GM10266 (cell line): ENCODE results near the gene SRSF7.
"Not testable (repeated sequence)": the region's sequence is repeated elsewhere in the genome, so short reads cannot be mapped to it uniquely, and the experiment has no call there.

Experiments
- DNase-seq: peaks from one replicate; pipeline ENCODE4 v3.0.0; 2012; ENCODE audit errors: extremely low spot score
- TF ChIP-seq, protein P1 (sequence below): IDR thresholded peaks from 2 replicates; pipeline ENCODE4 v1.5.1; 2012; ENCODE audit warnings: mild to moderate bottlenecking, low read depth; ENCODE audit not compliant: control insufficient read depth, insufficient read depth; ENCODE audit errors: missing control alignments

SRSF7 gene

GRCh38 chr2:38718601-38719000, 32.6 kb downstream of the SRSF7 start:
- TF ChIP-seq, protein P1, sequence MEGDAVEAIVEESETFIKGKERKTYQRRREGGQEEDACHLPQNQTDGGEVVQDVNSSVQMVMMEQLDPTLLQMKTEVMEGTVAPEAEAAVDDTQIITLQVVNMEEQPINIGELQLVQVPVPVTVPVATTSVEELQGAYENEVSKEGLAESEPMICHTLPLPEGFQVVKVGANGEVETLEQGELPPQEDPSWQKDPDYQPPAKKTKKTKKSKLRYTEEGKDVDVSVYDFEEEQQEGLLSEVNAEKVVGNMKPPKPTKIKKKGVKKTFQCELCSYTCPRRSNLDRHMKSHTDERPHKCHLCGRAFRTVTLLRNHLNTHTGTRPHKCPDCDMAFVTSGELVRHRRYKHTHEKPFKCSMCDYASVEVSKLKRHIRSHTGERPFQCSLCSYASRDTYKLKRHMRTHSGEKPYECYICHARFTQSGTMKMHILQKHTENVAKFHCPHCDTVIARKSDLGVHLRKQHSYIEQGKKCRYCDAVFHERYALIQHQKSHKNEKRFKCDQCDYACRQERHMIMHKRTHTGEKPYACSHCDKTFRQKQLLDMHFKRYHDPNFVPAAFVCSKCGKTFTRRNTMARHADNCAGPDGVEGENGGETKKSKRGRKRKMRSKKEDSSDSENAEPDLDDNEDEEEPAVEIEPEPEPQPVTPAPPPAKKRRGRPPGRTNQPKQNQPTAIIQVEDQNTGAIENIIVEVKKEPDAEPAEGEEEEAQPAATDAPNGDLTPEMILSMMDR, result no peak
- DNase-seq, result no peak

DNA sequence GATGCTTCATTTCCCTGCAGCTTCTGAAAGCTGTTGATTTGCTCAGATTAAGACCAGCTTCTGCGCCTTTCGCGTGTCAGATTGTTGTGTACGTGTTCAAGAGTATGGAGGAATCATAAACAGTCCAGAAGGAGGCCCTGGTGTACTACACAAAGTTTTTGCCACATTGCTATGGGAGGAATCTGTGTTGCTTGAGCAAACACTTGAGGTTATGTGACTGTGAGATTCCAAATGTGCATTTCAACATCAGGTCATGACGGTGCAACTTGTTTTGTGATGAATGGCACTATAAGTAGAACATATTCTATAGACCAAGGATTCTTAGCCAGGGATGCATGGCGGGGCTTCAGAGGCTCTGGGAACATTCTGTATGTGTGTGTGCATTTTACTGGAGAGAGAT, 35.0 kb downstream of the SRSF7 start:
- TF ChIP-seq, protein P1, result no peak
- DNase-seq, result no peak

- DNase-seq, result not testable (repeated sequence)
These were observed 36.2 kb downstream of the SRSF7 start for GRCh38 chr2:38714941-38715340.

- no peak for DNase-seq
- TF ChIP-seq, protein P1, result no peak
These were observed 37.8 kb downstream of the SRSF7 start for GRCh38 chr2:38713338-38713737.

DNA sequence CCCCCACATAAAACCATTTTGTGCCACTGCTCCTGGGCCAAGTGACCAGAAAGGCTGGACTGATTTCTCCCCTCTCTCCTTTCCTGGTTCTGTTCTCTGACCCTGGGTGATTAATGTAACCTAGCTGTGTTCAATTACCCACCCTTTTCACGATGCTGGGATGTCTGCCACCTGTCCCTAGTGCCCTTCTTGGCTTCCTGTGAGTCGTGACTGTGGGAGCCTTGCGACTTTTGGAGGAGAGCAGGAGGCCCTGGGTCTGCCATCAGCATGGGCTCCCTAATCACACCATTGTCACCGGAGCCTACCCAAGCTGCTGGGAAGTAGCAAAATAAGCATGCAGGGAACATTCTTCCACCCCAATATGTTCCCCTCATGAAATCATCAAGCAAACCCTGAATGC, 38.3 kb downstream of the SRSF7 start:
- no peak for DNase-seq
- TF ChIP-seq, protein P1, result no peak

GRCh38 chr2:38712413-38712812, 38.7 kb downstream of the SRSF7 start:
- DNase-seq, result no peak
- TF ChIP-seq, protein P1, result no peak

DNA sequence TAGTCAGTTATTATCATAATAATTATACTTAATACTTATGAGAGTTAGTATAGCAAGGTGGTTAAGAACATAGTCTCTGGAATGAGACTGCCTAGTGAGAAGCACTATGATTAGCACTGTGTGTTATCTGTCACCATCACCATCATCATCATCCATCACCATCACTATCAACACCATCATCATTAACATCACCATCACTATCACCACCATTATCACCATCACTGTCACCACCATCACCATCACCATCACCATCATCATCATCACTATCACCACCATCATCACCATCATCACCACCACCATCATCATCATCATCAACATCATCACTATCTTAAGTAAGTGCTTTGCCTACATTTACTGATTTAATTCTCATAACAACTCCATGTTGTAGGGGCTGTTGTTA, 39.6 kb downstream of the SRSF7 start:
- DNase-seq, result no peak

More for the DNA sequence above, 39.6 kb downstream of the SRSF7 start:
- TF ChIP-seq, protein P1, result no peak
